CD14-positive monocyte (primary cell): ENCODE measurements around the gene MTMR1. TPM values are rescaled to one million over a fixed set of nuclear protein-coding genes. Genes with fewer than 3 reads are reported as not detected.
A peak's percentile ranks its signal among the peaks of the same experiment; 100 is the strongest.

Experiments used
- DNase-seq, 3 donors: peaks; one replicate each; pipeline ENCODE4 v3.0.0-alpha.2; 2011 to 2022
- H2AFZ ChIP-seq: 2 replicates; pipeline ENCODE4 v1.6.0; 2012; ENCODE audit warnings: mild to moderate bottlenecking, low read depth, low read length, inconsistent platforms; ENCODE audit not compliant: insufficient read depth, poor library complexity, severe bottlenecking
- H3K27ac ChIP-seq, 2 donors: 1 replicate in 1 of 2; 2 replicates in 1 of 2; pipeline ENCODE4 v1.5.1; 2012 to 2013; ENCODE audit warnings: low read length in 2 of 2, control low read depth in 1 of 2, inconsistent platforms in 1 of 2, low read depth in 1 of 2, mild to moderate bottlenecking in 1 of 2
- H3K27me3 ChIP-seq, 2 donors: one replicate each; pipeline versions ENCODE4 v1.6.0 to v1.6.1; 2011 to 2013; ENCODE audit warnings: low read length in 2 of 2; ENCODE audit not compliant: control insufficient read depth in 2 of 2, insufficient read depth in 2 of 2
- H3K36me3 ChIP-seq, 2 donors: replicated peaks in 1 of 2; 1 replicate in 1 of 2; 2 replicates in 1 of 2; pipeline versions ENCODE4 v1.5.1 to v1.6.1; 2012 to 2013; ENCODE audit warnings: low read length in 2 of 2, control low read depth in 1 of 2, inconsistent platforms in 1 of 2, mild to moderate bottlenecking in 1 of 2; ENCODE audit not compliant: insufficient read depth in 2 of 2, control insufficient read depth in 1 of 2
- H3K4me1 ChIP-seq, 2 donors: 1 replicate in 1 of 2; 2 replicates in 1 of 2; pipeline versions ENCODE4 v1.5.1 to v1.6.1; 2012 to 2013; ENCODE audit warnings: low read length in 2 of 2, control low read depth in 1 of 2, inconsistent platforms in 1 of 2, mild to moderate bottlenecking in 1 of 2, moderate library complexity in 1 of 2; ENCODE audit not compliant: insufficient read depth in 2 of 2, control insufficient read depth in 1 of 2
- H3K4me2 ChIP-seq: replicated peaks from 2 replicates; pipeline ENCODE3; 2012; ENCODE audit warnings: low read length, moderate library complexity, mild to moderate bottlenecking; ENCODE audit not compliant: poor library complexity, severe bottlenecking; ENCODE audit errors: extremely low read depth
- H3K4me3 ChIP-seq, 3 experiments: fragments of 200-600 bp in 1 of 3; sonication (generic) in 1 of 3; replicated peaks in 1 of 3; 1 replicate in 2 of 3; 2 replicates in 1 of 3; pipeline ENCODE4 v1.5.1; 2011 to 2013; ENCODE audit warnings: low read length in 3 of 3, mild to moderate bottlenecking in 3 of 3, control low read depth in 2 of 3, low read depth in 2 of 3, inconsistent platforms in 1 of 3, moderate library complexity in 1 of 3
- H3K79me2 ChIP-seq: 2 replicates; pipeline ENCODE4 v1.6.0; 2012; ENCODE audit warnings: mild to moderate bottlenecking, control low read depth, inconsistent platforms, low read length, moderate library complexity; ENCODE audit not compliant: insufficient read depth
- H3K9ac ChIP-seq: 2 replicates; pipeline ENCODE4 v1.6.0; 2017; ENCODE audit warnings: low read length, mild to moderate bottlenecking; ENCODE audit not compliant: insufficient read depth, poor library complexity, severe bottlenecking
- H3K9me3 ChIP-seq, 2 donors: replicated peaks in 1 of 2; 1 replicate in 1 of 2; 2 replicates in 1 of 2; pipeline versions ENCODE4 v1.5.1 to v1.6.1; 2012 to 2013; ENCODE audit warnings: low read length in 2 of 2, control low read depth in 1 of 2; ENCODE audit not compliant: control insufficient read depth in 1 of 2, insufficient read depth in 1 of 2
- H4K20me1 ChIP-seq: 2 replicates; pipeline ENCODE4 v1.6.0; 2012; ENCODE audit warnings: mild to moderate bottlenecking, low read length, control low read depth, moderate library complexity; ENCODE audit not compliant: insufficient read depth
- H3K27ac Mint-ChIP-seq, 7 donors: one replicate each; pipeline ENCODE4 v1.8.0; 2020; ENCODE audit warnings: mild to moderate bottlenecking in 7 of 7, mixed read lengths in 7 of 7, moderate library complexity in 6 of 7, inconsistent platforms in 2 of 7
- H3K27me3 Mint-ChIP-seq, 3 donors: one replicate each; pipeline ENCODE4 v1.8.0; 2021 to 2022; ENCODE audit warnings: low read depth in 3 of 3, mild to moderate bottlenecking in 3 of 3, mixed read lengths in 3 of 3, moderate library complexity in 3 of 3, inconsistent platforms in 1 of 3
- H3K36me3 Mint-ChIP-seq, 2 donors: one replicate each; pipeline ENCODE4 v1.8.0; 2020; ENCODE audit warnings: mixed read lengths in 2 of 2, inconsistent platforms in 1 of 2, mild to moderate bottlenecking in 1 of 2
- H3K4me1 Mint-ChIP-seq: one replicate; pipeline ENCODE4 v1.8.0; 2020; ENCODE audit warnings: mild to moderate bottlenecking, mixed read lengths
- H3K4me3 Mint-ChIP-seq, 2 donors: one replicate each; pipeline ENCODE4 v1.8.0; 2020; ENCODE audit warnings: mild to moderate bottlenecking in 2 of 2, mixed read lengths in 2 of 2, moderate library complexity in 1 of 2
- H3K9me3 Mint-ChIP-seq, 7 donors: one replicate each; pipeline ENCODE4 v1.8.0; 2020 to 2022; ENCODE audit warnings: mixed read lengths in 7 of 7, mild to moderate bottlenecking in 6 of 7, moderate library complexity in 6 of 7, inconsistent platforms in 2 of 7
- WGBS: methylation state at CpG from one replicate; pipeline ENCODE4 v1.1.5; 2013; ENCODE audit warnings: missing lambda C conversion rate; ENCODE audit not compliant: insufficient coverage; 5-methylcytosine and 5-hydroxymethylcytosine counted together
- intact Hi-C, 2 donors: fragments of 100-400 bp; cut with micrococcal nuclease; formaldehyde crosslinking; loops; one replicate each; pipeline versions ENCODE4 v1.15.0 to v1.15.1; 2023
- polyA plus RNA-seq, 3 donors: library from polyadenylated mRNA; depleted of rRNA in 1 of 3; unstranded in 2 of 3; stranded (reverse) in 1 of 3; fragments of 300-500 nt in 2 of 3; fragments of >200 nt in 1 of 3; fragmentation: Illumina TruSeq in 2 of 3; gene quantifications; 1 replicate in 2 of 3; 2 replicates in 1 of 3; pipeline ENCODE4 v1.2.3, GENCODE V29; 2012 to 2021
- TF ChIP-seq, protein P1 (sequence below): fragments of 200-600 bp; IDR thresholded peaks from one replicate; pipeline ENCODE4 v1.8.0; 2022; ENCODE audit warnings: antibody characterized with exemption, mild to moderate bottlenecking

MTMR1 gene
- polyA plus RNA-seq, 3 donors: 5.8 to 16.6 (median 6.1) TPM

GRCh38 chrX:150648296-150648940, 44.8 kb upstream of the MTMR1 start:
- Mint-ChIP-seq H3K27ac (peak overlapping the region in 6 of 7 donors; percentile 11 to 93 (median 87)), H3K27me3 (peaks cover 0 to 1% (median 0%) of the 10 kb centered on the region in 3 donors), H3K9me3 (no peaks in the 10 kb centered on the region), H3K4me3 (no peak overlapping the region), H3K36me3 (peaks cover 44 to 58% of the 10 kb centered on the region in 2 donors), H3K4me1 (peaks cover 15% of the 10 kb centered on the region)
- Histone ChIP-seq H3K27ac (peak overlapping the region in 1 of 2 donors; percentile 54), H3K36me3 (peaks cover 52 to 79% of the 10 kb centered on the region in 2 donors), H3K27me3 (no peaks in the 10 kb centered on the region), H3K4me1 (peaks cover 0 to 5% of the 10 kb centered on the region in 2 donors), H3K9me3 (no peaks in the 10 kb centered on the region), H3K4me3 (no peak overlapping the region), H3K4me2 (no peak overlapping the region), H4K20me1 (no peaks in the 10 kb centered on the region), H3K9ac (no peak overlapping the region), H2AFZ (no peak overlapping the region), H3K79me2 (no peaks in the 10 kb centered on the region)
- TF ChIP-seq, protein P1, sequence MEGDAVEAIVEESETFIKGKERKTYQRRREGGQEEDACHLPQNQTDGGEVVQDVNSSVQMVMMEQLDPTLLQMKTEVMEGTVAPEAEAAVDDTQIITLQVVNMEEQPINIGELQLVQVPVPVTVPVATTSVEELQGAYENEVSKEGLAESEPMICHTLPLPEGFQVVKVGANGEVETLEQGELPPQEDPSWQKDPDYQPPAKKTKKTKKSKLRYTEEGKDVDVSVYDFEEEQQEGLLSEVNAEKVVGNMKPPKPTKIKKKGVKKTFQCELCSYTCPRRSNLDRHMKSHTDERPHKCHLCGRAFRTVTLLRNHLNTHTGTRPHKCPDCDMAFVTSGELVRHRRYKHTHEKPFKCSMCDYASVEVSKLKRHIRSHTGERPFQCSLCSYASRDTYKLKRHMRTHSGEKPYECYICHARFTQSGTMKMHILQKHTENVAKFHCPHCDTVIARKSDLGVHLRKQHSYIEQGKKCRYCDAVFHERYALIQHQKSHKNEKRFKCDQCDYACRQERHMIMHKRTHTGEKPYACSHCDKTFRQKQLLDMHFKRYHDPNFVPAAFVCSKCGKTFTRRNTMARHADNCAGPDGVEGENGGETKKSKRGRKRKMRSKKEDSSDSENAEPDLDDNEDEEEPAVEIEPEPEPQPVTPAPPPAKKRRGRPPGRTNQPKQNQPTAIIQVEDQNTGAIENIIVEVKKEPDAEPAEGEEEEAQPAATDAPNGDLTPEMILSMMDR: no peak
- DNase-seq: no peak
- intact Hi-C loops: no loop called here
- 100% methylated on average over 1 of the region's 4 CpGs for WGBS

GRCh38 chrX:150649096-150649870, 43.9 kb upstream of the MTMR1 start:
- no peaks in the 10 kb centered on the region for H3K9me3 Mint-ChIP-seq
- Histone ChIP-seq H3K36me3 (peaks cover 53 to 85% of the 10 kb centered on the region in 2 donors), H3K27ac (peak overlapping the region; percentile 42 to 54), H3K27me3 (no peaks in the 10 kb centered on the region), H3K4me1 (peaks cover 0 to 5% of the 10 kb centered on the region in 2 donors), H3K79me2 (no peaks in the 10 kb centered on the region), H2AFZ (no peak overlapping the region), H3K9me3 (no peaks in the 10 kb centered on the region), H3K9ac (no peak overlapping the region), H3K4me3 (no peak overlapping the region), H3K4me2 (no peak overlapping the region), H4K20me1 (no peaks in the 10 kb centered on the region)
- TF ChIP-seq, protein P1: no peak
- peaks cover 0 to 1% (median 0%) of the 10 kb centered on the region in 3 donors for H3K27me3 Mint-ChIP-seq
- intact Hi-C loops: no loop called here
- H3K27ac Mint-ChIP-seq: peak overlapping the region; percentile 51 to 93 (median 91)
- WGBS: no CpG with 5 or more reads among the region's 8 CpGs
- H3K36me3 Mint-ChIP-seq: peaks cover 44 to 62% of the 10 kb centered on the region in 2 donors
- H3K4me3 Mint-ChIP-seq: no peak overlapping the region
- peaks cover 15% of the 10 kb centered on the region for H3K4me1 Mint-ChIP-seq
- peak; percentile 22 to 56 (median 53) for DNase-seq
